ENCODE measurements around the gene TAMALIN. TPM values are rescaled to one million over a fixed set of nuclear protein-coding genes. Genes with fewer than 3 reads are reported as not detected.

TAMALIN gene
- total RNA-seq, 6 experiments from 2014 or later, result 0.24 to 1.00 (median 0.69) TPM

DNA sequence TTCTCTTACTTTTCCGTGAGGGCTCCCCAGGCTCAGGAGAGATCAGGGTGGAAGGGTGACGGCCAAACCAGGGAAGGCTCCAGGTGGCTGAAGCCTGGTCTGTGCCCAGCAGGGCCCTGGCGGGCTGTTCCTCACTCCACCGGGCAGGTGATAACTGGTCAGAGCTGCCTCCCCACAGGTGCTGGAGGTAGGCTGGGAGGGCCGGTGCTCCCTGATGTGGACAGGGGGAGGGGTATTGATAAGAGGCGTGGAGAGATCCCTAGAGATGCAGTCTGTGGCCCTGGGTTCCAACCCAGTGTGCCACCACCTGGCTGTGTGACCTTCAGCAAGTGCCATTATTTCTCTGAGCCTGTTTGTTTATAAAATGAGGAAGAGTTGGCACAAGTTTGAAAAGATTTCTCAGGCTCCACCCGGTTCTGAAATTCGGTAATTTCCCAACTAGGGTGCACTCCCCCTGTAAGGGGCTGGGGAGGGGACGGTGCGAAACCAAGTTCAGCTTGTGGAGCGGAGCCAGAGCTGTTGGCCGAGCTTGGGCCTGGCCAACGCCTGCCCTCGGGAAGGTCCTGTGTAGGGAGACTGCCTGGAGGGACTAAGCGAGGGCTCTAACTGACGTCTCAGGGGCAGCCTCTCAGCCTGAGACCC is 43.5 kb downstream of the TAMALIN start:
- peak overlapping the region; percentile 81 for H3K27ac Mint-ChIP-seq
- peaks cover 16% of the 10 kb centered on the region for H3K27me3 Mint-ChIP-seq (ENCODE audit: insufficient read depth)
- no peak for DNase-seq
- H3K36me3 Mint-ChIP-seq (ENCODE audit: low read depth), result no peaks in the 10 kb centered on the region; the same call in 1 of the 2 replicates
- no peaks in the 10 kb centered on the region for H3K9me3 Mint-ChIP-seq
- H3K4me3 Mint-ChIP-seq, result peak overlapping the region; percentile 83
- H3K4me1 Mint-ChIP-seq (ENCODE audit: low read depth), result peaks cover 50% of the 10 kb centered on the region
- TF ChIP-seq, protein P1, sequence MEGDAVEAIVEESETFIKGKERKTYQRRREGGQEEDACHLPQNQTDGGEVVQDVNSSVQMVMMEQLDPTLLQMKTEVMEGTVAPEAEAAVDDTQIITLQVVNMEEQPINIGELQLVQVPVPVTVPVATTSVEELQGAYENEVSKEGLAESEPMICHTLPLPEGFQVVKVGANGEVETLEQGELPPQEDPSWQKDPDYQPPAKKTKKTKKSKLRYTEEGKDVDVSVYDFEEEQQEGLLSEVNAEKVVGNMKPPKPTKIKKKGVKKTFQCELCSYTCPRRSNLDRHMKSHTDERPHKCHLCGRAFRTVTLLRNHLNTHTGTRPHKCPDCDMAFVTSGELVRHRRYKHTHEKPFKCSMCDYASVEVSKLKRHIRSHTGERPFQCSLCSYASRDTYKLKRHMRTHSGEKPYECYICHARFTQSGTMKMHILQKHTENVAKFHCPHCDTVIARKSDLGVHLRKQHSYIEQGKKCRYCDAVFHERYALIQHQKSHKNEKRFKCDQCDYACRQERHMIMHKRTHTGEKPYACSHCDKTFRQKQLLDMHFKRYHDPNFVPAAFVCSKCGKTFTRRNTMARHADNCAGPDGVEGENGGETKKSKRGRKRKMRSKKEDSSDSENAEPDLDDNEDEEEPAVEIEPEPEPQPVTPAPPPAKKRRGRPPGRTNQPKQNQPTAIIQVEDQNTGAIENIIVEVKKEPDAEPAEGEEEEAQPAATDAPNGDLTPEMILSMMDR (IDR thresholded peaks at IDR 0.05), result no peak

DNA sequence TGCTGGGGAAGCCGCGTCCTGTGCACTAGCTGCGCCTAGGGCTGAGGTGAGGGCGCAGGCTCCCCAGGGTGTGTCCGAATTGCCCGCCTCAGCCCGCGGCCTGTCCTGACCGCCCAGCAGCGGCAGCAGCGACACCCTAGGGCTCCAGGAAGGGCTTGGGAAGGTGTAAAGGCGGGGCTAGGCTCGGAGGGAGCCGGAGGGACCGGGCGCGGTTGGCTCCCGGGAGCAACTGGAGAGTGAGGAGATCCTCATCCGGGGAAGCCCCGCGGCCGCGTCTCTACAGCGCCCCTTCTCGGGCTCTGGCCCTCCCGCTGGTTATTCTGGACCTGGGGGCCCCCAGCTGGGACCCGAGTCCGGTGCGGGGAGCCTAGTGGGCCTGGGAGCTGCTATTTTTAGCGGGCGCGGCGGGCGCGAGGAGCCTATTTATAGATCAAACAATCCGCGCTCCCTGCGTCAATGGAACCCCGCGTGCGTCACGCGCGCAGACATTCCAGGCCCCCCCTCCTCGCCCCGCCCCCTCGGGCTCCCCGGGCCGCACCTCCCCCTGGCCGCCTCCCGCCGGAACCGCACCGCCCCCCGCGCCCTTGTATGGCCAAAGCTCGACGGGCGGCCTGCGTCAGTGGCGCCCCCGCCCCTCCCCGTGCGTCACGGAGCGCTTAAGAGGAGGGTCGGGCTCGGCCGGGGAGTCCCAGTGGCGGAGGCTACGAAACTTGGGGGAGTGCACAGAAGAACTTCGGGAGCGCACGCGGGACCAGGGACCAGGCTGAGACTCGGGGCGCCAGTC is 44.2 kb downstream of the TAMALIN start, which contains the start of gene NR4A1:
Gene NR4A1, plus strand, starts transcription at position 685 of the 784 bp plus-strand sequence. CDS start 2,887 bp downstream, outside the sequence.
- peak within 1 kb of the TSS; percentile 95 for H3K27ac Mint-ChIP-seq

DNA sequence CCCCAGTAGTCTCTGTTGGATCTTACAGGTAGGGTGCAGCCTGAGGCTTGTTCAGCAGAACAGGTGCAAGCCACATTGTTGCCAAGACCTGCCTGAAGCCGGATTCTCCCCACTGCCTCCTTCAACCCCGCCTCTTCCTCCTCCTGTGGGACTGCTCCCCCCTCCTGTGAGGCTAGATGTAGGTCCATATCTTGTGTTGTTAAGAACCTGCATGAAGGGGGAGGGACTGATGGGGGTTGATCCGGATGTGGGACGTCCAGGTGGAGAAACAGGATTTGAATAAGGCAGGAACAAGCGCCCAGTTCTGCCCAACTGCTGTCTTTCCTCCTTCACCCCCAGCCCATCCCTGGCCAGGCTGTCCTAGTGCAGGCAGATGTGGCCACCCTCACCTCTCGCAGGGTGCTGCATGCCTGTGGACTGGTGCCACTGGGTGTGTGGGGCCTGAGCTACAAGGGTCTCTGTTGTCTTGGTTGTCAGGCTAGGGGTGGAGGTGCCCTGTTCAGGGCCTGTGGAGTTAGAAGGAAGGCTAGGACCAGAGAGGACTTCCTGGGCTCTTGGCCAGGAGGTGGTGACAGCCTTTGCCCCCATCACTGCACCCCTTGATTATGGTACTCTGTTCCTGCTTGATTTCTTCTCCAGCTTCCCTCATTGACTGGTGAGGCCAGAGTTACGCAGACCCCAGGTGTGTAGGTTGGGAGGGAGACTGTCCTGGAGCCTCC is 45.9 kb downstream of the TAMALIN start:
- DNase-seq, result no peak
- peaks cover 39% of the 10 kb centered on the region for H3K4me1 Mint-ChIP-seq (ENCODE audit: low read depth)
- H3K27ac Mint-ChIP-seq, result peak overlapping the region; percentile 95
- peaks cover 10% of the 10 kb centered on the region; the same call in 1 of the 2 replicates for H3K9me3 Mint-ChIP-seq
- TF ChIP-seq, protein P1 (IDR thresholded peaks at IDR 0.05), result no peak
- H3K36me3 Mint-ChIP-seq (ENCODE audit: low read depth), result peaks cover 6% of the 10 kb centered on the region; the same call in 1 of the 2 replicates
- peaks cover 36% of the 10 kb centered on the region for H3K27me3 Mint-ChIP-seq (ENCODE audit: insufficient read depth)
- peak overlapping the region; percentile 91 for H3K4me3 Mint-ChIP-seq

More for the DNA sequence above, 44.2 kb downstream of the TAMALIN start, which contains the start of gene NR4A1:
- peaks cover 50% of the 10 kb centered on the region for H3K4me1 Mint-ChIP-seq (ENCODE audit: low read depth)
- peak within 1 kb of the TSS; percentile 91 for H3K4me3 Mint-ChIP-seq
- peaks cover 19% of the 10 kb centered on the region for H3K27me3 Mint-ChIP-seq (ENCODE audit: insufficient read depth)
- no peaks in the 10 kb centered on the region; the same call in 1 of the 2 replicates for H3K36me3 Mint-ChIP-seq (ENCODE audit: low read depth)
- TF ChIP-seq, protein P1 (IDR thresholded peaks at IDR 0.05), result peak; percentile 65
- no peaks in the 10 kb centered on the region for H3K9me3 Mint-ChIP-seq
- peak; percentile 91 for DNase-seq

DNA sequence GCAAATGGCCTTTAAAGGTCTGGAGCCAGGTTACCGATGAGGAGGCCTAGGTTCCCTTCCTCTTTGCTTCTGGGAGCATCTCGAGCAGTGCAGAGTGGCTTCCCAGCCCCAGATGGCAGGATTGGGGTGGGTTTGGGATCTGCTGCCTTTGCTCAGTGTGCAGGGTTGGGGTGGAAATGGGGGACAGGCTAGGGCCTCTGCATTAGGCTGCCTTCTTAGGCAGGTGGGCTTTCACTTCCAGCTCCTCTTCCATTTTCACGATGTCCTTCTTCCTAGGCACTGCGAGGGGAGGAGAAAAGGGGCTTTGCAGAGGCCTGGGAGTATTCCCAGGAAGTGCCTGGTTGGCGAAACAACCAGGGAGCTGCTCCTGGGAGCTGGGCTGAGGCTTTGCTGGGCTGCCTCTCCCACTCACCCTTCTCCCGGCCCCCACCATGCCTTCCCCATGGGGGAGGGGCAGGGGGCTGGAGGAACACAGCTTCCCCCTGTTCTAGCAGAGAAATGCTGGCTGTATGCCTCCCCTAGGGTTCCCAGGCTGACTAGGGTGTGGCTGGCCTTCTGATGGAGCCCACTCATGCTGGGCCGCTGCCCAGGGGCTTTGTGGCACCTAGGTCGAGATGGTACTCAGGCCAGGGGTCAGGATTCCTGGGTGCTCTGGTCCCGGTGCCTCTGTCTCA is 46.9 kb downstream of the TAMALIN start:
- Mint-ChIP-seq H3K4me1 (ENCODE audit: low read depth) (peaks cover 39% of the 10 kb centered on the region), H3K4me3 (peak overlapping the region; percentile 15; the same call in 1 of the 2 replicates), H3K27ac (peak overlapping the region; percentile 95; the same call in 1 of the 2 replicates), H3K36me3 (ENCODE audit: low read depth) (peaks cover 6% of the 10 kb centered on the region; the same call in 1 of the 2 replicates), H3K9me3 (peaks cover 10% of the 10 kb centered on the region; the same call in 1 of the 2 replicates), H3K27me3 (ENCODE audit: insufficient read depth) (peaks cover 46% of the 10 kb centered on the region)
- DNase-seq, result no peak
- TF ChIP-seq, protein P1 (IDR thresholded peaks at IDR 0.05), result no peak
